ENCODE measurements around the gene ULBP2.
"Not testable (repeated sequence)": the region's sequence is repeated elsewhere in the genome, so short reads cannot be mapped to it uniquely, and the experiment has no call there.

ULBP2 gene

GRCh38 chr6:149963462-149964307 lies 21.9 kb downstream of the ULBP2 start, which contains the start of gene ULBP1:
Gene ULBP1, plus strand, starts transcription at chr6:149963943. Its CDS starts 107 bp downstream, at chr6:149964050.
- H2AFZ ChIP-seq (ENCODE audit: low read depth) = peak within 1 kb of the TSS; percentile 95
- peak within 1 kb of the TSS; percentile 46 for H3K9ac ChIP-seq
- H3K27me3 ChIP-seq (ENCODE audit: insufficient read depth, low read depth) = no peaks in the 10 kb centered on the region
- peak within 1 kb of the TSS; percentile 51; the same call in 1 of the 2 replicates for H3K4me2 ChIP-seq
- H4K20me1 ChIP-seq (ENCODE audit: insufficient read depth) = no peaks in the 10 kb centered on the region
- peak within 1 kb of the TSS; percentile 59 for H3K4me3 ChIP-seq (IDR thresholded peaks at IDR 0.05; ENCODE audit: insufficient read depth, low read depth, low read length)
- H3K79me2 ChIP-seq (ENCODE audit: insufficient read depth, low read depth) = no peaks in the 10 kb centered on the region
- peak within 1 kb of the TSS; percentile 29; the same call in 1 of the 2 replicates for H3K27ac ChIP-seq
- peaks cover 7% of the 10 kb centered on the region for H3K4me1 ChIP-seq (ENCODE audit: low read depth, poor library complexity, severe bottlenecking)
- TF ChIP-seq CTCF (conservative IDR thresholded peaks at IDR 0.05; ENCODE audit: low read depth, low read length) = no peak
- no peaks in the 10 kb centered on the region for H3K36me3 ChIP-seq (ENCODE audit: insufficient read depth)

DNA sequence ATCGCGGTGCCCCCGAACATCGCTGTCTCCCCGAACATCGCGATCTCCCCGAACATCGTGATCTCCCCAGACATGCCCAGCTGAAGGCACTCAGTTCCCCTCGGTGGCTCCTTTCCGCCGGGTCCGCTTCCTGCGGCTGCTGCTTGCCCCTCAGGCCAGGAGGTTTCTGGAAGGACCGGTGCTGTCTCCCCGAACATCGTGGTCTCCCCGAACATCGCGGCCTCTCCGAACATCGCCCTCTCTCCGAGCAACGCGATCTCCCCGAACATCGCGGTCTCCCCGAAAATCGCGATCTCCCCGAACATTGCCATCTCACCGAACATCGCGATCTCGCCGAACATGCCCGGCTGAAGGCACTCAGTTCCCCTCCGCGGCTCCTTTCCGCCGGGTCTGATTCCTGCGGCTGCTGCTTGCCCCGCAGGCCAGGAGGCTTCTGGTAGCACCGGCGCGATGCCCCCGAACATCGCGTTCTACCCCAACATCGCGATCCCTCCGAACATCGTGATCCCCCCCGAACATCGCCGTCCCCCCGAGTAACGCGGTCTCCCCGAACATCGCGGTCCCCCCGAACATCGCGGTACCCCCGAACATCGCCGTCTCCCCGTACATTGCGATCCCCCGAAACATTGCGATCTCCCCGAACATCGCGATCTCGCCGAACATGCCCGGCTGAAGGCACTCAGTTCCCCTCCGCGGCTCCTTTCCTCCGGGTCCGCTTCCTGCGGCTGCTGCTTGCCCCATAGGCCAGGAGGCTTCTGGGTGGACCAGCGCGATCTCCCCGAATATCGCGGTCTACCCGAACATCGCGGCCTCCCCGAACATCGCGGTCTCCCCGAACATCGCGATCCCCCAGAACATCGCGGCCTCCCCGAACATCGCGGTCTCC lies 22.7 kb downstream of the ULBP2 start:
- Histone ChIP-seq H3K27ac (no peak overlapping the region), H3K79me2 (ENCODE audit: insufficient read depth, low read depth) (no peaks in the 10 kb centered on the region), H3K27me3 (ENCODE audit: insufficient read depth, low read depth) (no peaks in the 10 kb centered on the region), H2AFZ (ENCODE audit: low read depth) (peak overlapping the region; percentile 95; the same call in 1 of the 2 replicates), H3K4me2 (no peak overlapping the region), H4K20me1 (ENCODE audit: insufficient read depth) (no peaks in the 10 kb centered on the region), H3K4me3 (IDR thresholded peaks at IDR 0.05; ENCODE audit: insufficient read depth, low read depth, low read length) (no peak overlapping the region), H3K9ac (no peak overlapping the region), H3K36me3 (ENCODE audit: insufficient read depth) (no peaks in the 10 kb centered on the region), H3K4me1 (ENCODE audit: low read depth, poor library complexity, severe bottlenecking) (peaks cover 7% of the 10 kb centered on the region)
- TF ChIP-seq CTCF (conservative IDR thresholded peaks at IDR 0.05; ENCODE audit: low read depth, low read length) = no peak

GRCh38 chr6:149965194-149966020 lies 23.6 kb downstream of the ULBP2 start:
- H3K79me2 ChIP-seq (ENCODE audit: insufficient read depth, low read depth) = no peaks in the 10 kb centered on the region
- H3K27ac ChIP-seq = no peak overlapping the region
- H4K20me1 ChIP-seq (ENCODE audit: insufficient read depth) = no peaks in the 10 kb centered on the region
- H3K27me3 ChIP-seq (ENCODE audit: insufficient read depth, low read depth) = no peaks in the 10 kb centered on the region
- H2AFZ ChIP-seq (ENCODE audit: low read depth) = no peak overlapping the region
- TF ChIP-seq CTCF (conservative IDR thresholded peaks at IDR 0.05; ENCODE audit: low read depth, low read length) = no peak
- H3K4me2 ChIP-seq = no peak overlapping the region
- H3K9ac ChIP-seq = no peak overlapping the region
- H3K4me1 ChIP-seq (ENCODE audit: low read depth, poor library complexity, severe bottlenecking) = peaks cover 7% of the 10 kb centered on the region
- no peak overlapping the region for H3K4me3 ChIP-seq (IDR thresholded peaks at IDR 0.05; ENCODE audit: insufficient read depth, low read depth, low read length)
- H3K36me3 ChIP-seq (ENCODE audit: insufficient read depth) = no peaks in the 10 kb centered on the region

DNA sequence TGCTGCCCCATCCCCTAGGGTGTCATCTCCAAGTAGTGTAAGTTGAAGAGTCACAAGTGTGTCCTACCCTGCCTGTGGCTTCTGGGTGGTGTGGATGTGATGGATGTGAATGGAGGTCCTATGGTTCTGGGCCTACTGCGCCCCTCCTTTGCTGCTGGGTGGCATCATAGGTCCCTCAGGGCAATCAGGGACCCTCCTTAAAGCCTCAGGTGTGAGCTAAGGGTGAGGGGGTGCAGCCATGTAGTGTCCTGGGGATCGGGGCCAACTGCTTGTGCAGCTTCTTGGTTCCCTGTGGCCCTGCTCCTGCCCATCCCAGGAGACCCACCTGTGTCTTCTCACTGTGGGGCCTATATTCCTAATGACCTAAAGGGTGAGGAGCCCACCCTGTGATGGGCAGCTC lies 24.5 kb downstream of the ULBP2 start:
- H3K79me2 ChIP-seq (ENCODE audit: insufficient read depth, low read depth); H3K27ac ChIP-seq; H3K4me2 ChIP-seq; H2AFZ ChIP-seq (ENCODE audit: low read depth); H3K36me3 ChIP-seq (ENCODE audit: insufficient read depth); H4K20me1 ChIP-seq (ENCODE audit: insufficient read depth); H3K4me1 ChIP-seq (ENCODE audit: low read depth, poor library complexity, severe bottlenecking); H3K9ac ChIP-seq; H3K27me3 ChIP-seq (ENCODE audit: insufficient read depth, low read depth); H3K4me3 ChIP-seq (IDR thresholded peaks at IDR 0.05; ENCODE audit: insufficient read depth, low read depth, low read length): not testable (repeated sequence)

All from KMS-11 (cell line).